Measurements from ENCODE around the gene SLC25A34. TPM values are rescaled to one million over a fixed set of nuclear protein-coding genes. Genes with fewer than 3 reads are reported as not detected.

Gene SLC25A34
- total RNA-seq, 1 donor from 2014 or later: 1.8 TPM

- no peaks in the 10 kb centered on the region for H3K4me1 Mint-ChIP-seq (ENCODE audit: low read depth)
- H3K9me3 Mint-ChIP-seq: no peaks in the 10 kb centered on the region
- no peak overlapping the region for H3K4me3 Mint-ChIP-seq
- no peaks in the 10 kb centered on the region for H3K36me3 Mint-ChIP-seq (ENCODE audit: low read depth)
- H3K27me3 Mint-ChIP-seq (ENCODE audit: insufficient read depth): peaks cover 5% of the 10 kb centered on the region
- DNase-seq (ENCODE audit: low spot score): no peak
- H3K27ac Mint-ChIP-seq: no peak overlapping the region
- intact Hi-C loops (cut with micrococcal nuclease): no loop called here
Observed at GRCh38 chr1:15767941-15768340, 31.9 kb downstream of the SLC25A34 start.

GRCh38 chr1:15768388-15768787 lies 32.3 kb downstream of the SLC25A34 start:
- no peak overlapping the region for H3K27ac Mint-ChIP-seq
- DNase-seq (ENCODE audit: low spot score): no peak
- no peaks in the 10 kb centered on the region for H3K9me3 Mint-ChIP-seq
- intact Hi-C loops (cut with micrococcal nuclease): no loop called here
- H3K36me3 Mint-ChIP-seq (ENCODE audit: low read depth): no peaks in the 10 kb centered on the region
- H3K4me1 Mint-ChIP-seq (ENCODE audit: low read depth): no peaks in the 10 kb centered on the region
- H3K27me3 Mint-ChIP-seq (ENCODE audit: insufficient read depth): peaks cover 5% of the 10 kb centered on the region
- no peak overlapping the region for H3K4me3 Mint-ChIP-seq

DNA sequence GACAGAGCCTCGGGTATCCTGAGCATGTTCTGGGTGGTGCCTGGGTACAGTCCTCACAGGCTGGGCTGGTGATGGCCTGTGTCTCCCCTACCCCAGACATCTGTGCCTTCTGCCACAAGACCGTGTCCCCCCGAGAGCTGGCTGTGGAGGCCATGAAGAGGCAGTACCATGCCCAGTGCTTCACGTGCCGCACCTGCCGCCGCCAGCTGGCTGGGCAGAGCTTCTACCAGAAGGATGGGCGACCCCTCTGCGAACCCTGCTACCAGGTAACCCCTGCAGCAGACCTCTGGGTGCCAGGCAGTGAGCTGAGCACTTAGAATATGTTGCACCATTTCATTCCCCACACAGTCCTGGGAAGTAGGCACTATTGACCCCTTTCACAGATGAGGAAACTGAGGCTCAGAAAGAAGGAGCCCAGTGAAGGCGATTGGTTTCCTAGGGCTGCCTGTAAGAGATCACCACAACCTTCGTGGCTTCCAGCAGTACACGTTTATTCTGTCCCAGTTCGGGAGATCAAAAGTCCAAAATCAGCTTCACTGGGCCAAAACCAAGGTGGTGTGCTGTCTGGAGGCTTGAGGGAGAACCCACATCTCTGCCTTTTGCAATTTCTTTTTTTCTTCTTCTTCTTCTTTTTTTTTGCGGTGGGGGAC lies 34.4 kb downstream of the SLC25A34 start:
- intact Hi-C loops (cut with micrococcal nuclease): no loop called here
- H3K4me1 Mint-ChIP-seq (ENCODE audit: low read depth): no peaks in the 10 kb centered on the region
- H3K27me3 Mint-ChIP-seq (ENCODE audit: insufficient read depth): peaks cover under 1% of the 10 kb centered on the region
- DNase-seq (ENCODE audit: low spot score): no peak
- H3K27ac Mint-ChIP-seq: no peak overlapping the region
- H3K36me3 Mint-ChIP-seq (ENCODE audit: low read depth): no peaks in the 10 kb centered on the region
- H3K9me3 Mint-ChIP-seq: no peaks in the 10 kb centered on the region
- H3K4me3 Mint-ChIP-seq: no peak overlapping the region

DNA sequence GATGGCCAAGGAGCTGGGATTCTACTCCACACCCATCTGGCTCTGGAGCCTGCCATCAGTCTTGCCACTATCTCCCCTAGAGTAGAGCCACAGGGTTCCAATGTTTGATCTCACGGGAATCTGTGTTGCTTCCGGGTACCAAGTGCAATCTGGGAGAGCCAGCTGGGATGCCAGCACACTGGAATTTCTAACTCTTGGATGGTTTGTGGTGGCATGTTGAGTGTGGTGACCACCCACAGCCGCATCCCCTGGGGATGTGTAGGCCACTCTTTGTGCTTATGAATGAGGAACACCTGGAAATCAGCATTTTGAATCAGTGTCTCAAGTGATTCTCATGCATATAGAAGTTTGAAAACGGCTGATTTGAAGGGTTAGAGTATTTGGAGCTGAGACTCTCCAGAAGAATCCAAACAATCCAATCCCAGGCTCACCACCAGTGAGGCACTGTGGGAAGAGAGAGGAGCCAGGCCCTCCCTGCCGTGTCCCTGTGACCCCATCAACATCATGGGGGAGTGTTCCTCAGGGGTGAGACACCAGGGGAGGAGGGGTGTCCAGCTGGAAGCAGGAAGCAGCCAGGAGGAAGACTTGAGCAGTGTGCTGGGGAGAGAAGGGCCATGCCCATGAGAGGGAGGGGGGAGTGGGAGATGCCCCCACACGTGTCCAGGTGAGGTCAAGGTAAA lies 35.9 kb downstream of the SLC25A34 start:
- no peaks in the 10 kb centered on the region for H3K4me1 Mint-ChIP-seq (ENCODE audit: low read depth)
- no peaks in the 10 kb centered on the region for H3K36me3 Mint-ChIP-seq (ENCODE audit: low read depth)
- DNase-seq (ENCODE audit: low spot score): no peak
- H3K9me3 Mint-ChIP-seq: no peaks in the 10 kb centered on the region
- no peak overlapping the region for H3K27ac Mint-ChIP-seq
- no peak overlapping the region for H3K4me3 Mint-ChIP-seq
- H3K27me3 Mint-ChIP-seq (ENCODE audit: insufficient read depth): no peaks in the 10 kb centered on the region
- intact Hi-C loops (cut with micrococcal nuclease): no loop called here

- no peaks in the 10 kb centered on the region for H3K4me1 Mint-ChIP-seq (ENCODE audit: low read depth)
- no peaks in the 10 kb centered on the region for H3K9me3 Mint-ChIP-seq
- no peak overlapping the region for H3K27ac Mint-ChIP-seq
- no peak overlapping the region for H3K4me3 Mint-ChIP-seq
- intact Hi-C loops (cut with micrococcal nuclease): no loop called here
- DNase-seq (ENCODE audit: low spot score): no peak
- no peaks in the 10 kb centered on the region for H3K36me3 Mint-ChIP-seq (ENCODE audit: low read depth)
- H3K27me3 Mint-ChIP-seq (ENCODE audit: insufficient read depth): peaks cover 3% of the 10 kb centered on the region
Observed at GRCh38 chr1:15775706-15776105, 39.6 kb downstream of the SLC25A34 start.

DNA sequence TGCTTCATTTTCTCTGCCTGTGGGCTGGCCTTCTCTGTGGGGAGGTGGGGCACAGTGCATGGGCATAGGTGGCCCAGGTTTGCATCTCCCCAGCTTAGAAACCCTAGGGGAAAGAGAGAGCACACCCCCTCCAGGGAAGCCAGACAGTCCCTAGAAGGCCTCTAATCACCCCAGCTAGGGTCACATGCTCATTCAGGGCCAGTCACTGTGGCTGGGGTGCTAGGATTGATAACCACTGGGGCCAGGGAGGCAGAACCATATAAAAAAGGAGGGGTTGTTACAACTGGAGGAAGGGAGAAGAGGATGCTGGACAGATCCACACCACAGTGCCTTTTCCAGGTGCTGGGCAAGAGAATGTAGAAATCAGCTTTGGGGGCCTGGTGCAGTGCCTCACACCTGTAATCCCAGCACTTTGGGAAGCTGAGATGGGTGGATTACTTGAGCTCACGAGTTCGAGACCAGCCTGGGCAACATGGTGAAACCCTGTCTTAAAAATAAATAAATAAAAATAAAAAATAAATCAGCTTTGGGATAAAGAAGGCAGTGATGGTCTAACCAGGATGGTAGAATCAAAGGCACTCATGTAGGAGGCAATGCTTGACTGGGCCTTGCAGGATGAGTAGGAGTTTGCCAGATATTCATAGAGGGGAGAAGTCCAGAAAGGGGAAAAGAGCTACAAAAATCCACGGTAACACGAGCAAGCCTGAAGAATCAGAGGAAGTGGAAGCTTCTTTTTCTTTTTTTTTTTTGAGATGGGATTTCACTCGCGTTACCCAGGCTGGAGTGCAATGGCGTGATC lies 42.0 kb downstream of the SLC25A34 start:
- Mint-ChIP-seq H3K4me3 (no peak overlapping the region), H3K27ac (no peak overlapping the region), H3K36me3 (ENCODE audit: low read depth) (no peaks in the 10 kb centered on the region), H3K9me3 (no peaks in the 10 kb centered on the region), H3K4me1 (ENCODE audit: low read depth) (no peaks in the 10 kb centered on the region), H3K27me3 (ENCODE audit: insufficient read depth) (peaks cover 3% of the 10 kb centered on the region)
- intact Hi-C loops (cut with micrococcal nuclease): no loop called here
- DNase-seq (ENCODE audit: low spot score): no peak

- no peak overlapping the region for H3K27ac Mint-ChIP-seq
- H3K9me3 Mint-ChIP-seq: no peaks in the 10 kb centered on the region
- H3K4me1 Mint-ChIP-seq (ENCODE audit: low read depth): no peaks in the 10 kb centered on the region
- no peak overlapping the region for H3K4me3 Mint-ChIP-seq
- no peak for DNase-seq (ENCODE audit: low spot score)
- H3K36me3 Mint-ChIP-seq (ENCODE audit: low read depth): no peaks in the 10 kb centered on the region
- H3K27me3 Mint-ChIP-seq (ENCODE audit: insufficient read depth): peaks cover 5% of the 10 kb centered on the region
- intact Hi-C loops (cut with micrococcal nuclease): no loop called here
Observed at GRCh38 chr1:15785683-15786082, 49.6 kb downstream of the SLC25A34 start.

- intact Hi-C loops (cut with micrococcal nuclease): no loop called here
- Mint-ChIP-seq H3K4me3 (no peak overlapping the region), H3K4me1 (ENCODE audit: low read depth) (no peaks in the 10 kb centered on the region), H3K36me3 (ENCODE audit: low read depth) (no peaks in the 10 kb centered on the region), H3K9me3 (no peaks in the 10 kb centered on the region), H3K27me3 (ENCODE audit: insufficient read depth) (peaks cover 6% of the 10 kb centered on the region), H3K27ac (no peak overlapping the region)
- DNase-seq (ENCODE audit: low spot score): no peak
Observed at GRCh38 chr1:15786581-15786980, 50.5 kb downstream of the SLC25A34 start.

DNA sequence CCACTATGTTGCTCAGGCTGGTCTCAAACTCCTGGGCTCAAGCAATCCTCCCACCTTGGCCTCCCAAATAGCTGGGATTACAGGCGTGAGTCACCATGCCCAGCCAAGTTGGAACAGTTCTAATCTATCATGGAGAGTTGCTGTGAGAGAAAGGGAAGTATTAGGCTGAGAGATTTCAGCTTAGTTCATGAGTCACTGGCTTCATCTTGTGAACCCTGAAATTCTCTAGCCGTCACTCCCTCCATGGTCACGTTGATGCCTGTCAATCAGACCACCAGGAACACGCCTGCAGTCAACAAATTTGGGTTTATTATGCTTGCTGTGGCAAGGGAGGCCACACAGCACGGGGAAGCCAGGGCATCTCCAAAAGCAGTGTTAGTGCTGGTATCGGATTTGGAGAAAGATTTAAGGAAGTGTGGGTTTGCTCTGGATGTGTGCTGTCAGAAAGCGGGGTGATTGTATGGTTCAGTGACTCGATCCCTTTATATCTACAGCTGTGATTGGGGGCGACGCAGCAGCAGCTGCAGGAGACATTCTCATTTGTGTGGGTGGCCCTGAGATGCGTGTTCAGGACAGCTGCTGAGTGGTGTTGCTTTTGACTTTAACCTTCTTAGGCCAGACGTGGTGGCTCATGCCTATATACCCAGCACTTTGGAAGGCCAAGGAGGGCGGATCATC lies 52.7 kb downstream of the SLC25A34 start:
- intact Hi-C loops (cut with micrococcal nuclease): no loop called here
- H3K36me3 Mint-ChIP-seq (ENCODE audit: low read depth): no peaks in the 10 kb centered on the region

More for the DNA sequence above, 52.7 kb downstream of the SLC25A34 start:
- no peaks in the 10 kb centered on the region for H3K4me1 Mint-ChIP-seq (ENCODE audit: low read depth)
- H3K4me3 Mint-ChIP-seq: no peak overlapping the region
- H3K27me3 Mint-ChIP-seq (ENCODE audit: insufficient read depth): peaks cover 7% of the 10 kb centered on the region
- H3K9me3 Mint-ChIP-seq: no peaks in the 10 kb centered on the region
- no peak overlapping the region for H3K27ac Mint-ChIP-seq
- no peak for DNase-seq (ENCODE audit: low spot score)

Other genes starting within 250 kb of the SLC25A34 start
- 19.5 and 21.0 TPM in 2 replicates for gene CASP9, start 212.0 kb upstream of the SLC25A34 start, total RNA-seq
- 18.8 and 19.8 TPM in 2 replicates for gene DNAJC16, start 209.4 kb upstream of the SLC25A34 start, total RNA-seq
- 34.4 and 34.5 TPM in 2 replicates for gene AGMAT, start 151.2 kb upstream of the SLC25A34 start, total RNA-seq
- 49.9 and 51.4 TPM in 2 replicates for gene DDI2, start 118.8 kb upstream of the SLC25A34 start, total RNA-seq
- 65.5 and 66.2 TPM in 2 replicates for gene PLEKHM2, start 51.9 kb upstream of the SLC25A34 start, total RNA-seq
- gene TMEM82, start 6.2 kb downstream of the SLC25A34 start, total RNA-seq: not detected in 2 replicates
- not detected in 2 replicates for gene FBLIM1, start 22.5 kb downstream of the SLC25A34 start, total RNA-seq
- gene UQCRHL, start 71.4 kb downstream of the SLC25A34 start, total RNA-seq: 1.3 and 1.5 TPM in 2 replicates
- gene SPEN, start 111.4 kb downstream of the SLC25A34 start, total RNA-seq: 81.9 and 87.6 TPM in 2 replicates
- 62.6 and 68.8 TPM in 2 replicates for gene ZBTB17, start 239.8 kb downstream of the SLC25A34 start, total RNA-seq

Data from activated T-helper 1 cell treated with anti-CD3 and anti-CD28 coated beads, Interleukin-12 subunit alpha, Interleukin-12 subunit beta, Interleukin-2, Interleukin-4 antibody, amounts not matched to agents 30 ng/mL and 10 ng/mL and 1 ng/mL, durations not matched to agents 14 hours and 24 hours and 36 hours (primary cell).